GM12801 (cell line): ENCODE data around the gene NUCKS1.

Experiments
- CTCF ChIP-seq: IDR thresholded peaks from one replicate; pipeline ENCODE4 v1.5.1; 2011; ENCODE audit warnings: control low read depth; ENCODE audit not compliant: insufficient read length; ENCODE audit errors: extremely low read depth

Gene NUCKS1

GRCh38 chr1:205665201-205666045 lies 84.6 kb downstream of the NUCKS1 start:
- no peak for TF ChIP-seq CTCF

- TF ChIP-seq CTCF, result no peak
Observed at GRCh38 chr1:205664399-205665017, 85.5 kb downstream of the NUCKS1 start.

- TF ChIP-seq CTCF, result no peak
Observed at GRCh38 chr1:205663286-205663936, 86.6 kb downstream of the NUCKS1 start.
